Neural cell (in vitro differentiated cells): ENCODE data around the gene DENND2A.

Source experiments
- EP300 ChIP-seq: fragments of 450-650 bp; conservative IDR thresholded peaks from 2 replicates; pipeline ENCODE4 v1.6.1; 2014; ENCODE audit warnings: antibody characterized with exemption, mild to moderate bottlenecking, moderate library complexity; ENCODE audit not compliant: poor library complexity, severe bottlenecking
- EZH2 ChIP-seq: fragments of 200-600, 300-800 bp; shearing (Covaris generic), sonication (generic); IDR thresholded peaks from 2 replicates; pipeline ENCODE4 v1.6.1; 2014; ENCODE audit warnings: antibody characterized with exemption, low read length, borderline replicate concordance, mild to moderate bottlenecking; ENCODE audit not compliant: insufficient read depth, poor library complexity, severe bottlenecking
- MXI1 ChIP-seq: fragments of 450-650 bp; conservative IDR thresholded peaks from 2 replicates; pipeline ENCODE4 v1.6.1; 2014; ENCODE audit warnings: antibody characterized with exemption, mild to moderate bottlenecking; ENCODE audit not compliant: poor library complexity, severe bottlenecking
- POLR2AphosphoS5 ChIP-seq: IDR thresholded peaks from 2 replicates; pipeline ENCODE4 v1.6.1; 2012
- RAD21 ChIP-seq: fragments of 450-650 bp; conservative IDR thresholded peaks from 2 replicates; pipeline ENCODE4 v1.6.1; 2014; ENCODE audit warnings: antibody characterized with exemption, mild to moderate bottlenecking, moderate library complexity
- REST ChIP-seq: IDR thresholded peaks from 2 replicates; pipeline ENCODE4 v1.6.1; 2012; ENCODE audit warnings: borderline replicate concordance
- SMC3 ChIP-seq: fragments of 450-650 bp; conservative IDR thresholded peaks from 2 replicates; pipeline ENCODE4 v1.6.1; 2014; ENCODE audit warnings: antibody characterized with exemption, mild to moderate bottlenecking, moderate library complexity; ENCODE audit not compliant: poor library complexity
- TAF1 ChIP-seq: IDR thresholded peaks from 2 replicates; pipeline ENCODE4 v1.6.1; 2012; ENCODE audit warnings: low read depth
- TF ChIP-seq, protein P1 (sequence below): fragments of 450-650 bp; IDR thresholded peaks from 2 replicates; pipeline ENCODE4 v1.5.1; 2014; ENCODE audit warnings: antibody characterized with exemption, mild to moderate bottlenecking, moderate library complexity; ENCODE audit not compliant: poor library complexity, severe bottlenecking

DNA sequence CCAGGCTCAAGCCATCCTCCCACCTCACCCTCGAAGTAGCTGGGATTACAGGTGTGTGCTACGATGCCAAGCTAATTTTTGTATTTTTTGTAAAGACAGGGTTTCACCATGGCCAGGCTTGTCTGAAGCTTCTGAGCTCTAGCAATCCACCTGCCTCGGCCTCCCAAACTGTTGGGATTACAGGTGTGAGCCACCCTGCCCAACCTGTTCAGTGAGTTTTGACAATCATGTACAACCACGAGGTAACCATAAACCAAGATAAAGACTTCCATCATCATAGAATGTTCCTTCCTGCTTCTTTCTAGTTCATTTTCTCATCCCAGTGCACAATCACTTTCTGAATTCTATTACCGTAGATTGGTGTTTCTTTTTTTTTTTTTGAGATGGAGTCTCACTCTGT is 130.8 kb downstream of the DENND2A start:
- TF ChIP-seq, protein P1, sequence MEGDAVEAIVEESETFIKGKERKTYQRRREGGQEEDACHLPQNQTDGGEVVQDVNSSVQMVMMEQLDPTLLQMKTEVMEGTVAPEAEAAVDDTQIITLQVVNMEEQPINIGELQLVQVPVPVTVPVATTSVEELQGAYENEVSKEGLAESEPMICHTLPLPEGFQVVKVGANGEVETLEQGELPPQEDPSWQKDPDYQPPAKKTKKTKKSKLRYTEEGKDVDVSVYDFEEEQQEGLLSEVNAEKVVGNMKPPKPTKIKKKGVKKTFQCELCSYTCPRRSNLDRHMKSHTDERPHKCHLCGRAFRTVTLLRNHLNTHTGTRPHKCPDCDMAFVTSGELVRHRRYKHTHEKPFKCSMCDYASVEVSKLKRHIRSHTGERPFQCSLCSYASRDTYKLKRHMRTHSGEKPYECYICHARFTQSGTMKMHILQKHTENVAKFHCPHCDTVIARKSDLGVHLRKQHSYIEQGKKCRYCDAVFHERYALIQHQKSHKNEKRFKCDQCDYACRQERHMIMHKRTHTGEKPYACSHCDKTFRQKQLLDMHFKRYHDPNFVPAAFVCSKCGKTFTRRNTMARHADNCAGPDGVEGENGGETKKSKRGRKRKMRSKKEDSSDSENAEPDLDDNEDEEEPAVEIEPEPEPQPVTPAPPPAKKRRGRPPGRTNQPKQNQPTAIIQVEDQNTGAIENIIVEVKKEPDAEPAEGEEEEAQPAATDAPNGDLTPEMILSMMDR: no peak
- TF ChIP-seq EZH2 (no peak), RAD21 (no peak), EP300 (no peak), SMC3 (no peak), REST (no peak), POLR2AphosphoS5 (no peak), TAF1 (no peak), MXI1 (no peak)
